Body of pancreas (tissue), 4 donors: ENCODE measurements around the gene GPR143. TPM values are rescaled to one million over a fixed set of nuclear protein-coding genes. Genes with fewer than 3 reads are reported as not detected.

ENCODE experiments used
- ATAC-seq: fragments of 150-250 bp; one replicate; pipeline ENCODE4 v1.9.1; 2016
- DNase-seq, 4 donors: peaks; one replicate each; pipeline ENCODE4 v3.0.0-alpha.2; 2019
- H3K27ac ChIP-seq, 4 donors: fragments of 200-600 bp; sonication (generic); 1 replicate in 3 of 4; 2 replicates in 1 of 4; pipeline versions ENCODE4 v1.5.1 to v1.6.1; 2016 to 2019; ENCODE audit warnings: mild to moderate bottlenecking in 1 of 4, mixed read lengths in 1 of 4, moderate library complexity in 1 of 4
- H3K27me3 ChIP-seq, 2 donors: fragments of 200-600 bp; sonication (generic); one replicate each; pipeline ENCODE4 v1.6.0; 2016; ENCODE audit warnings: mild to moderate bottlenecking in 1 of 2
- H3K36me3 ChIP-seq, 2 donors: fragments of 200-600 bp; sonication (generic); replicated peaks in 1 of 2; 2 replicates each; pipeline ENCODE4 v1.5.1; 2016; ENCODE audit warnings: low read depth in 2 of 2; ENCODE audit not compliant: insufficient read depth in 1 of 2
- H3K4me1 ChIP-seq: fragments of 200-600 bp; sonication (generic); one replicate; pipeline ENCODE4 v1.6.0; 2016
- H3K4me3 ChIP-seq, 2 donors: fragments of 200-600 bp; sonication (generic); 1 replicate in 1 of 2; 2 replicates in 1 of 2; pipeline ENCODE4 v1.5.1; 2016 to 2019
- H3K9me3 ChIP-seq, 3 donors: fragments of 200-600 bp; sonication (generic); 1 replicate in 2 of 3; 2 replicates in 1 of 3; pipeline ENCODE4 v1.5.1; 2016
- POLR2A ChIP-seq, 3 donors: fragments of 450-650 bp; IDR thresholded peaks; one replicate each; pipeline ENCODE4 v1.6.1; 2016; ENCODE audit warnings: antibody characterized with exemption in 3 of 3, mild to moderate bottlenecking in 2 of 3
- WGBS, 2 donors: methylation state at CpG; one replicate each; pipeline ENCODE4 v1.1.5; 2017; 5-methylcytosine and 5-hydroxymethylcytosine counted together
- intact Hi-C: fragments of 100-400 bp; cut with DNase I; formaldehyde crosslinking; loops from one replicate; pipeline ENCODE4 v1.15.1; 2023
- total RNA-seq, 2 donors: library from RNA; depleted of rRNA; stranded (reverse); fragments of >200 nt; gene quantifications; one replicate each; pipeline ENCODE4 v1.1.0, GENCODE V29; 2016
- TF ChIP-seq, protein P1 (sequence below), 7 experiments: fragments of 450-650 bp in 4 of 7; fragments of 200-600 bp in 3 of 7; sonication (generic) in 3 of 7; IDR thresholded peaks; one replicate each; pipeline ENCODE4 v1.5.1; 2016 to 2019; ENCODE audit warnings: antibody characterized with exemption in 7 of 7

Gene GPR143
- total RNA-seq, 2 donors from 2014 or later, result 0.99 to 2.3 TPM

DNA sequence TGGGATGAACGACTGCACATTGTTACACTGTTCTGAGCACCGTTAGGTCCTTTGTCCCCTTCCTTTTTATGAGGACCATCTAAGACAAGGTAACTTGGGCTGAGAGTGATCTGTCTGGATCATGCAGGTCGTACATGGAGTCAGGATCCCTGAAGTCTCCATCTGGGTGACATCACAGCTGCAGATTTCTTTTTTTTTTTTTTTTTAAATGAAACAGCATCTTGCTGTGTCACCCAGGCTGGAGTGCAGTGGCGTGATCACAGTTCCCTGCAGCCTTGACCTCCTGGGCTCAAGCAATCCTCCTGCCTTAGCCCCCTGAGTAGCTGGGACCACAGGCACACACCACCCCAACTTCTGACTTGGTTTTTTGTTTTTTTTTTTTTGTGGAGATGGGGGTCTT, 37.1 kb upstream of the GPR143 start:
- no peak overlapping the region for H3K4me3 ChIP-seq
- intact Hi-C loops, result no loop called here
- H3K36me3 ChIP-seq, result no peaks in the 10 kb centered on the region
- ATAC-seq, result no peak
- no peaks in the 10 kb centered on the region for H3K27me3 ChIP-seq
- TF ChIP-seq POLR2A (IDR thresholded peaks at IDR 0.05), result no peak
- TF ChIP-seq, protein P1, sequence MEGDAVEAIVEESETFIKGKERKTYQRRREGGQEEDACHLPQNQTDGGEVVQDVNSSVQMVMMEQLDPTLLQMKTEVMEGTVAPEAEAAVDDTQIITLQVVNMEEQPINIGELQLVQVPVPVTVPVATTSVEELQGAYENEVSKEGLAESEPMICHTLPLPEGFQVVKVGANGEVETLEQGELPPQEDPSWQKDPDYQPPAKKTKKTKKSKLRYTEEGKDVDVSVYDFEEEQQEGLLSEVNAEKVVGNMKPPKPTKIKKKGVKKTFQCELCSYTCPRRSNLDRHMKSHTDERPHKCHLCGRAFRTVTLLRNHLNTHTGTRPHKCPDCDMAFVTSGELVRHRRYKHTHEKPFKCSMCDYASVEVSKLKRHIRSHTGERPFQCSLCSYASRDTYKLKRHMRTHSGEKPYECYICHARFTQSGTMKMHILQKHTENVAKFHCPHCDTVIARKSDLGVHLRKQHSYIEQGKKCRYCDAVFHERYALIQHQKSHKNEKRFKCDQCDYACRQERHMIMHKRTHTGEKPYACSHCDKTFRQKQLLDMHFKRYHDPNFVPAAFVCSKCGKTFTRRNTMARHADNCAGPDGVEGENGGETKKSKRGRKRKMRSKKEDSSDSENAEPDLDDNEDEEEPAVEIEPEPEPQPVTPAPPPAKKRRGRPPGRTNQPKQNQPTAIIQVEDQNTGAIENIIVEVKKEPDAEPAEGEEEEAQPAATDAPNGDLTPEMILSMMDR (IDR thresholded peaks at IDR 0.05), result no peak
- H3K27ac ChIP-seq, result no peak overlapping the region
- no peak for DNase-seq
- H3K9me3 ChIP-seq, result no peaks in the 10 kb centered on the region
- WGBS, 2 donors, result 82 to 90% methylated on average over 3 to 4 of the region's 4 CpGs
- H3K4me1 ChIP-seq, result no peaks in the 10 kb centered on the region

DNA sequence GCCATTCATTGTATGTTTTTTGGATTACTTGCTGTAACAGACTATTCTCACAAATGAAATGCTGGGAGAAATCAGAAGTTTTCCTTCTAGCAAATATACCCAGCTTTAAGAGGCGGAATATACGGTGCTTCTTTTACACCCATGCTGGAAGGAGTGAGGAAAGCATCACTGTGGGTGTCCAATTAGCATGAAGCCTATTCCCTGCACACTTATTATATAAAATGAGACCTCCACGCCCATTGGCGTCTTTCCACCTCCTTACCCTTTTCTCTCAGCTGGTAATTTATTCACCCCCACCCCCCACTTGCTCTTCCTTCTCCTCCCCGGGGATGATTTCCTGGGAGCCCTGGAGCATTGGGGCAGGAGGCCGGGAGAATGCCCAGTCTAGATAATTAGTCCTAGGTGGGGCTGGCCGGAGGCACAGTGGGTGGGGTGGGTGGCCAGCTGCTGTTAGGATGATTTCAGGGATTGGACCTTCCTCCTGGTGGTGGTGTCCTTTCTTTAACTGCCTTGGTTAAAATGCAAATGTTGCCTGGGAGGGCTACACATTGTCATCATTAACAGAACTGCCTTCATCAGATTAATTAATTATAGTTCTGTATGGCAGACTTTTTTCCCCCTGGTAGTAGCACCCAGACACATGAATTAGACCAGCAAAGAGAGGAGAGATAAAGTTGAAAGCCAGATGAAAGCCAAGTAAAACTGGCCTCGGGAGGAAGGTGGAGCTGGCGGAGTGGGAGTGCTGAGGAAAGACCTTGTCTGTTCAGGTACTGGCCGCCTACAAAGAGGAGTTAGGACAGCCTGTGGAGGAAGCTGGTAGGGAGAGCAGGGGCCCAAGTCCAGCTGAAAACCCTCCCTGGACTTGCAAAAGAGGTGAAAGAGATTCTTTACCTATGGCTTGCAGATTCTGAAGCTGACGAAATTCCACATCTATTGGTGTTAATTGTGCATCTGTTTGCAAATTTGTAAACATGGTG, 32.0 kb upstream of the GPR143 start:
- TF ChIP-seq POLR2A (IDR thresholded peaks at IDR 0.05), result no peak
- TF ChIP-seq, protein P1 (IDR thresholded peaks at IDR 0.05), result no peak
- Histone ChIP-seq H3K4me3 (no peak overlapping the region), H3K27me3 (no peaks in the 10 kb centered on the region), H3K4me1 (no peaks in the 10 kb centered on the region), H3K9me3 (no peaks in the 10 kb centered on the region), H3K27ac (no peak overlapping the region), H3K36me3 (no peaks in the 10 kb centered on the region)
- WGBS, 2 donors, result 59 to 63% methylated on average over 9 to 10 of the region's 11 CpGs
- intact Hi-C loops, result no loop called here
- ATAC-seq (no peak), DNase-seq (no peak)

DNA sequence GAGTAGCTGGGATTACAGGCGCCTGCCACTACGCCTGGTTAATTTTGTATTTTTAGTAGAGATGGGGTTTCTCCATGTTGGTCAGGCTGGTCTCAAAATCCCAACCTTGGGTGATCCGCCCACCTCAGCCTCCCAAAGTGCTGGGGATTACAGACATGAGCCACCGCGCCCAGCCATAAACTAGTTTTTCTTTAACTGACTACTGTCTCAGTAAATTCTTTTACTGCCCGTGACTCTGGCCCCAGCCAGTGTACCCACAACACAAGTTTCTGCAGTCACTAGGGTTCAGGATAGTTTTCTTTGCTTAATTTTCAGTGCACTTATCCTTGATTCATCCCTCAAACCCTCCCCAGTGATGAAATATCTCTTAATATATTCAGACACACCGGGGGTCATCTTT, 28.8 kb upstream of the GPR143 start:
- Histone ChIP-seq H3K27ac (no peak overlapping the region), H3K27me3 (no peaks in the 10 kb centered on the region), H3K4me3 (no peak overlapping the region), H3K9me3 (no peaks in the 10 kb centered on the region), H3K36me3 (no peaks in the 10 kb centered on the region), H3K4me1 (peaks cover 7% of the 10 kb centered on the region)
- 93 to 99% methylated on average over 6 to 7 of the region's 7 CpGs for WGBS, 2 donors
- intact Hi-C loops, result no loop called here
- DNase-seq (no peak), ATAC-seq (no peak)
- TF ChIP-seq, protein P1 (IDR thresholded peaks at IDR 0.05), result no peak
- no peak for TF ChIP-seq POLR2A (IDR thresholded peaks at IDR 0.05)

DNA sequence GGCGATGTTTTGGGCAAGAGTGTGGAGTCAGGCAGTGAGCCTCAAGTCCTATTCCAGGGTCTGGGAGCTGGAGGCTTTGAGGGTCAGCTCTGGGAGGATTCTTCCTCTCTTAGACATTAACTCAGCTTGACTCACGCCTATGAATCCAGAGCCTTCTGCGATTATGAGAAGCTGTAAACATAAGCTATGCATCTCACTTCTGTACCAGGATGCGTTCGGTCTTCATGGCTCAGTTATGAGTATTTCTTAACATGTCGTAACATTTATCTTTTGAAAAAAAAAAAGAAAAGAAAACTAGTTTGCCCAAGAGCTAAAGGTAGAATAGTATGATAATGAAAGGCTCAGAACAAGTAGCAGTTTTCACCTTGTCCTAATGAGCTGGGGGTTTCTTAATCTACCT, 25.2 kb upstream of the GPR143 start:
- ATAC-seq, result no peak
- TF ChIP-seq, protein P1 (IDR thresholded peaks at IDR 0.05), result no peak
- TF ChIP-seq POLR2A (IDR thresholded peaks at IDR 0.05), result no peak

More for the DNA sequence above, 25.2 kb upstream of the GPR143 start:
- no peaks in the 10 kb centered on the region for H3K36me3 ChIP-seq
- H3K27ac ChIP-seq, result no peak overlapping the region
- H3K4me1 ChIP-seq, result peaks cover 19% of the 10 kb centered on the region
- no peak overlapping the region for H3K4me3 ChIP-seq
- WGBS, 2 donors, result 77 to 82% methylated on average over 6 of the region's 6 CpGs
- H3K9me3 ChIP-seq, result no peaks in the 10 kb centered on the region
- intact Hi-C loops, result no loop called here
- H3K27me3 ChIP-seq, result no peaks in the 10 kb centered on the region
- DNase-seq, result no peak
